ENCODE measurements around the gene CHRNA9. TPM values are rescaled to one million over a fixed set of nuclear protein-coding genes. Genes with fewer than 3 reads are reported as not detected.
A peak's percentile ranks its signal among the peaks of the same experiment; 100 is the strongest.

The CHRNA9 gene
- total and polyA plus RNA-seq, 2 of the 13 experiments (the other 11 are each of a cell fraction or from before 2014, with no cell fraction given) = not detected

DNA sequence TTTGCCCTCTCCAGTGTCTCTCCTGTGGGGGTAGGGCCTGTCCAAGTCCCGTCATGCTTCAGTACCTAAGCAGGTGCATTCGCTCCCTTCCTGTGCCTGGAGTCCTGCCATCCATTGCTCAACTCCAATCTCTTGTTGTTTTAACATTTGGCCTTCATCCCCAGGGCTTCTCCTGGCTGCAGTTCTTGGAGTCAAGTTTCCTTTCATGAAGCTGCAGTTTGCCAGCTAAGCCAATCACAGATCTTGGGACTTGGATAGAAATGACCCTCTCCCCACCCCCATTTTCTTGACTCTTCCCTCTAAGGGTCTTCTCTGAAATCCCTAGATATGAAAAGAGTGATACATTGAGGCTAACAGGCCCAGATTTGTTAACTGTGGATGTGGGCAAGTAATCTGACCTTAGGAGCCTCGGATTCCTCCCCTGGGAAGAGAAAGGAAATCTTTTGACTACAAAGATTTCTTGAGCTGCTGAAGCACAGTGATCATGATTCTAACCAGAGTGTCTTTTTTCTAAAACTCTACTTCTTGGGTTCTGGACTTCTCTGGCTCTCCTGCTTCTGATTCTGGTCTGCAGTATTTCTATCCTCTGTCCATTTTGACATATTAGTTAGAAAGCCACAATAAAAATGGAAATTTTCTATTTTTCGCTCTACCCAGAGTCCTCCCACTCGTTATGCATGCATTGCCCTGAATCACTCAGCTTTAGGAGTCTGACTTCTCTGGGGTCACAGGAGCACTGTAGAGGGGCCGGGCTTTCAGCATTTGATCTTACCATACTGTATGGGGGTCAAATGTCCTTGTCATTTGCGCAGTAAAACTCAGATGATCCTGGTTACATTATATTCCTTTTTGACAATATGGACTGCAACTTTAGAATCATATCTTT is 61.0 kb downstream of the CHRNA9 start (continued):
- TF ChIP-seq KDM1A (CRISPR knock-in tag; IDR thresholded peaks at IDR 0.05) (0 out of 2 replicates have a peak, but pooled peaks have one; percentile 12), KAT8 (CRISPR knock-in tag; IDR thresholded peaks at IDR 0.05) (peak; percentile 48; the same call in 1 of the 2 replicates), ZKSCAN1 (IDR thresholded peaks at IDR 0.05; ENCODE audit: low read length) (no peak), HOXA7 (CRISPR knock-in tag; IDR thresholded peaks at IDR 0.05) (no peak), ZNF350 (CRISPR knock-in tag; IDR thresholded peaks at IDR 0.05; ENCODE audit: borderline replicate concordance, low read depth) (no peak), RARA (CRISPR knock-in tag; IDR thresholded peaks at IDR 0.05) (peak; percentile 42; the same call in 1 of the 2 replicates), NR2F1 (CRISPR knock-in tag; IDR thresholded peaks at IDR 0.05) (peak; percentile 22 to 31; a peak in 1 of 4 replicates), ZSCAN31 (CRISPR knock-in tag; IDR thresholded peaks at IDR 0.05; ENCODE audit: low read depth) (no peak), NR2F6 (IDR thresholded peaks at IDR 0.05) (peak; percentile 42), NR2F6 (CRISPR knock-in tag; IDR thresholded peaks at IDR 0.05) (peak; percentile 73; the same call in 1 of the 2 replicates), NFE2L2 (IDR thresholded peaks at IDR 0.05; ENCODE audit: low read length) (no peak), ZNF772 (CRISPR knock-in tag; IDR thresholded peaks at IDR 0.05) (0 out of 2 replicates have a peak, but pooled peaks have one; percentile 34), MXI1 (IDR thresholded peaks at IDR 0.05; ENCODE audit: borderline replicate concordance, low read depth, low read length) (no peak), GLI4 (CRISPR knock-in tag; IDR thresholded peaks at IDR 0.05; ENCODE audit: borderline replicate concordance) (no peak), SP4 (CRISPR knock-in tag; IDR thresholded peaks at IDR 0.05) (0 out of 2 replicates have a peak, but pooled peaks have one; percentile 21), ZMYM4 (CRISPR knock-in tag; IDR thresholded peaks at IDR 0.05) (peak; percentile 61), ZNF501 (CRISPR knock-in tag; IDR thresholded peaks at IDR 0.05) (0 out of 2 replicates have a peak, but pooled peaks have one; percentile 24)
- TF ChIP-seq, protein P1, sequence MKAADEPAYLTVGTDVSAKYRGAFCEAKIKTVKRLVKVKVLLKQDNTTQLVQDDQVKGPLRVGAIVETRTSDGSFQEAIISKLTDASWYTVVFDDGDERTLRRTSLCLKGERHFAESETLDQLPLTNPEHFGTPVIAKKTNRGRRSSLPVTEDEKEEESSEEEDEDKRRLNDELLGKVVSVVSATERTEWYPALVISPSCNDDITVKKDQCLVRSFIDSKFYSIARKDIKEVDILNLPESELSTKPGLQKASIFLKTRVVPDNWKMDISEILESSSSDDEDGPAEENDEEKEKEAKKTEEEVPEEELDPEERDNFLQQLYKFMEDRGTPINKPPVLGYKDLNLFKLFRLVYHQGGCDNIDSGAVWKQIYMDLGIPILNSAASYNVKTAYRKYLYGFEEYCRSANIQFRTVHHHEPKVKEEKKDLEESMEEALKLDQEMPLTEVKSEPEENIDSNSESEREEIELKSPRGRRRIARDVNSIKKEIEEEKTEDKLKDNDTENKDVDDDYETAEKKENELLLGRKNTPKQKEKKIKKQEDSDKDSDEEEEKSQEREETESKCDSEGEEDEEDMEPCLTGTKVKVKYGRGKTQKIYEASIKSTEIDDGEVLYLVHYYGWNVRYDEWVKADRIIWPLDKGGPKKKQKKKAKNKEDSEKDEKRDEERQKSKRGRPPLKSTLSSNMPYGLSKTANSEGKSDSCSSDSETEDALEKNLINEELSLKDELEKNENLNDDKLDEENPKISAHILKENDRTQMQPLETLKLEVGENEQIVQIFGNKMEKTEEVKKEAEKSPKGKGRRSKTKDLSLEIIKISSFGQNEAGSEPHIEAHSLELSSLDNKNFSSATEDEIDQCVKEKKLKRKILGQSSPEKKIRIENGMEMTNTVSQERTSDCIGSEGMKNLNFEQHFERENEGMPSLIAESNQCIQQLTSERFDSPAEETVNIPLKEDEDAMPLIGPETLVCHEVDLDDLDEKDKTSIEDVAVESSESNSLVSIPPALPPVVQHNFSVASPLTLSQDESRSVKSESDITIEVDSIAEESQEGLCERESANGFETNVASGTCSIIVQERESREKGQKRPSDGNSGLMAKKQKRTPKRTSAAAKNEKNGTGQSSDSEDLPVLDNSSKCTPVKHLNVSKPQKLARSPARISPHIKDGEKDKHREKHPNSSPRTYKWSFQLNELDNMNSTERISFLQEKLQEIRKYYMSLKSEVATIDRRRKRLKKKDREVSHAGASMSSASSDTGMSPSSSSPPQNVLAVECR (CRISPR knock-in tag; IDR thresholded peaks at IDR 0.05; ENCODE audit: borderline replicate concordance) = no peak
- TF ChIP-seq, protein P2, sequence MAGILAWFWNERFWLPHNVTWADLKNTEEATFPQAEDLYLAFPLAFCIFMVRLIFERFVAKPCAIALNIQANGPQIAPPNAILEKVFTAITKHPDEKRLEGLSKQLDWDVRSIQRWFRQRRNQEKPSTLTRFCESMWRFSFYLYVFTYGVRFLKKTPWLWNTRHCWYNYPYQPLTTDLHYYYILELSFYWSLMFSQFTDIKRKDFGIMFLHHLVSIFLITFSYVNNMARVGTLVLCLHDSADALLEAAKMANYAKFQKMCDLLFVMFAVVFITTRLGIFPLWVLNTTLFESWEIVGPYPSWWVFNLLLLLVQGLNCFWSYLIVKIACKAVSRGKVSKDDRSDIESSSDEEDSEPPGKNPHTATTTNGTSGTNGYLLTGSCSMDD (CRISPR knock-in tag; IDR thresholded peaks at IDR 0.05) = no peak
- TF ChIP-seq, protein P3, sequence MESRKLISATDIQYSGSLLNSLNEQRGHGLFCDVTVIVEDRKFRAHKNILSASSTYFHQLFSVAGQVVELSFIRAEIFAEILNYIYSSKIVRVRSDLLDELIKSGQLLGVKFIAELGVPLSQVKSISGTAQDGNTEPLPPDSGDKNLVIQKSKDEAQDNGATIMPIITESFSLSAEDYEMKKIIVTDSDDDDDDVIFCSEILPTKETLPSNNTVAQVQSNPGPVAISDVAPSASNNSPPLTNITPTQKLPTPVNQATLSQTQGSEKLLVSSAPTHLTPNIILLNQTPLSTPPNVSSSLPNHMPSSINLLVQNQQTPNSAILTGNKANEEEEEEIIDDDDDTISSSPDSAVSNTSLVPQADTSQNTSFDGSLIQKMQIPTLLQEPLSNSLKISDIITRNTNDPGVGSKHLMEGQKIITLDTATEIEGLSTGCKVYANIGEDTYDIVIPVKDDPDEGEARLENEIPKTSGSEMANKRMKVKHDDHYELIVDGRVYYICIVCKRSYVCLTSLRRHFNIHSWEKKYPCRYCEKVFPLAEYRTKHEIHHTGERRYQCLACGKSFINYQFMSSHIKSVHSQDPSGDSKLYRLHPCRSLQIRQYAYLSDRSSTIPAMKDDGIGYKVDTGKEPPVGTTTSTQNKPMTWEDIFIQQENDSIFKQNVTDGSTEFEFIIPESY (CRISPR knock-in tag; IDR thresholded peaks at IDR 0.05) = 0 out of 2 replicates have a peak, but pooled peaks have one; percentile 14
